D721Med (cell line): Measurements from ENCODE around the gene GRAP2.

ENCODE experiments used
- DNase-seq: peaks from one replicate; pipeline ENCODE4 v3.0.0; 2011; ENCODE audit warnings: low spot score; ENCODE audit not compliant: insufficient read length
- FAIRE-seq: peaks from 2 replicates; lab custom pipeline; 2011; peaks lifted over from hg19 to GRCh38; lab: Jason Lieb, UNC
- TF ChIP-seq, protein P1 (sequence below): IDR thresholded peaks from 2 replicates; pipeline ENCODE4 v1.5.1; 2012; ENCODE audit warnings: mild to moderate bottlenecking, control low read depth; ENCODE audit not compliant: insufficient read depth; ENCODE audit errors: missing control alignments

Gene GRAP2

DNA sequence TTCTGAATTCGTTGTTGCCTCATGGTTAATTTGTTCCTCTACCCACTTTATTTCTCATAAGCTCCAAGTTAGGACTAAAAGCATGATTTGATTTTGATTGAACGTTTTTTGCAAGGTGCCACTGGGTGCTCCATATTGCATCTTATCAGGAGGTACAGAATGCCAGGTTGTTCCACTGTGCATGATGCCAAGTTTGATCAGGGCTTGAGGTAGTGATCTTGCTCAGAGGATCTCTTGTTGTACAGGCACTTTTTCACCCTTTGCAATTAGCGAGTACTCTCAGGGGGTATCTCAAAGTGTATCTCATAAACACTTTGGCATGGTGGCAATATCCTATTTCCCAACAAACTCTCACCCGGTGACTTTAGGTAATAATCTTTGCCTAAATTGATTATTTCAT, 4.0 kb downstream of the GRAP2 start:
- TF ChIP-seq, protein P1, sequence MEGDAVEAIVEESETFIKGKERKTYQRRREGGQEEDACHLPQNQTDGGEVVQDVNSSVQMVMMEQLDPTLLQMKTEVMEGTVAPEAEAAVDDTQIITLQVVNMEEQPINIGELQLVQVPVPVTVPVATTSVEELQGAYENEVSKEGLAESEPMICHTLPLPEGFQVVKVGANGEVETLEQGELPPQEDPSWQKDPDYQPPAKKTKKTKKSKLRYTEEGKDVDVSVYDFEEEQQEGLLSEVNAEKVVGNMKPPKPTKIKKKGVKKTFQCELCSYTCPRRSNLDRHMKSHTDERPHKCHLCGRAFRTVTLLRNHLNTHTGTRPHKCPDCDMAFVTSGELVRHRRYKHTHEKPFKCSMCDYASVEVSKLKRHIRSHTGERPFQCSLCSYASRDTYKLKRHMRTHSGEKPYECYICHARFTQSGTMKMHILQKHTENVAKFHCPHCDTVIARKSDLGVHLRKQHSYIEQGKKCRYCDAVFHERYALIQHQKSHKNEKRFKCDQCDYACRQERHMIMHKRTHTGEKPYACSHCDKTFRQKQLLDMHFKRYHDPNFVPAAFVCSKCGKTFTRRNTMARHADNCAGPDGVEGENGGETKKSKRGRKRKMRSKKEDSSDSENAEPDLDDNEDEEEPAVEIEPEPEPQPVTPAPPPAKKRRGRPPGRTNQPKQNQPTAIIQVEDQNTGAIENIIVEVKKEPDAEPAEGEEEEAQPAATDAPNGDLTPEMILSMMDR: no peak
- no peak for DNase-seq
- no peak for FAIRE-seq

DNA sequence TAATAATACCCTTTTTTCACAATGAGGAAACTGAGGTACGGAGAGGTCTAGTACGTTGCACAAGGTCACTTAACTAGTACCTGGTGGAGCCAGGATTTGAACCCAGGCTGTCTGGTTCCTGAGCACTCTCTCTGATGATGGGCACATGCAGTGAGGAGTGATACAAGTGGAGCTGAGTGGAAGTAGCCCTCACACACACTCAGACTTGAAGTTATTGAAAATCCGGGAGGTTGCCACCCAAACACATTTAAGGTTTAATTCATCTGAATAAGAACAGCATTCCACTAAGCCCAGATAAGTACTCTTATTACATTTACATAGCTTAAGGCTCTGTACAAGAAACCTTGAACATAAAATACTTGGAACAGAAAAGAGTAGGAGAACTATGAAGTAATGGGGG, 4.8 kb downstream of the GRAP2 start:
- DNase-seq: no peak
- FAIRE-seq: no peak
- TF ChIP-seq, protein P1: no peak

DNA sequence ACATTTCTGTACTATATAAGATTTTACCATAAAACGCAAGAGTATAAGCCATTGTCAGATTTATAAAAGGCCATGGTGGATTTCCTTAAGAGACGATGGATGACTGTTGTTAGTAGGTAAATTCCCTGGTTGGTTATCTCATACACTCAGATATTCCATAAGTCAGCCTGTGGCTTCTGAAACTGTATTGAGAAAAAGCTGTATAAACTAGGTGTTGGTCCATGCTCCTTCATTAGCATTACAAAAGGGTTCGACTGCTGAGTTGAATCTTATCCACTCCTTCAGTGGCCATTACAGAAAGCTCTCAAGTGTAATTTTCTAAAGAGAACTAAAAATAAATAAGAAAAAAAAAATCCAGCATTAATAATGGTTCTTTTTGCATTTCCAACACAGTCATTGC, 5.3 kb downstream of the GRAP2 start:
- DNase-seq (no peak), FAIRE-seq (no peak)
- TF ChIP-seq, protein P1: no peak

DNA sequence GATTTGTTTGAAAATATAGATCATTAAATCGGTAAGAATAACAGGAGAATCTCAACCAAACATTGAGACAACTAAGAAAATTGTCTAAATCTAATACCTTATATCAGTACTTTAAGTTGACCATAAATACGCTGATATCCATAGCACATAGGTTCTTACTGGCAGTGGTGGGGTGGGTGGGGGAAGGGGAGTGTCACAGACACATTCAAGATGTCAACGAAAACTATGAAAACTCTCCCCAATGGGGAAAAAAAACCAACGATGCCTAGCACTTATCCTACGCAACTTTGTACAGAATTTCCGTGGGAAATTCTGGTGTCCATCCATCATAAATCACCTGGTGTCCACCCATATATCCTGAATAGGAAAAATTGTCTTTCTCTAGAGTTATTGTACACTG, 6.2 kb downstream of the GRAP2 start:
- DNase-seq: no peak
- TF ChIP-seq, protein P1: no peak
- no peak for FAIRE-seq

DNA sequence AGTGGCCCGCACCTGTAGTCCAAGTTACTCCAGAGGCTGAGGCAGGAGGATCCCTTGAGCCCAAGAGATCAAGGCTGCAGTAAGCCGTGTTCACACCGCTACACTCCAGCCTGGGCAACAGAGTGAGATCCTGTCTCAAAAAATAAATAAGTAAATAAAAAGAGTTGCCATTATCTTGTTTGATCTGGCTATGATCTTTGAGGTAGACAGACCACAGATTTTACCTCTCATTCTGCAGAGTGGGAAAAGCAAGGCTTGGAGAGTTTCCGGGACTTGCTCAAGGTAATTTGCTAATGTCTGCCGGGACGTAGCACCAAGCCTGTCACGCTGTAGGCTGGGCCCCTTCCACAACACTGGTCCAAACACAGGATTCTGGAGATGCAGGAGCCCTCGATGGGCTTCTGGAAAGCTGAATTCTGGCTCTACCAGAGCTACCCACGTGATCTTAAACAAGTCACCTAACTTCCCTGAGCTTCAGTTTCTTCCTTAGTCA, 6.8 kb downstream of the GRAP2 start:
- FAIRE-seq: no peak
- no peak for DNase-seq
- TF ChIP-seq, protein P1: no peak

DNA sequence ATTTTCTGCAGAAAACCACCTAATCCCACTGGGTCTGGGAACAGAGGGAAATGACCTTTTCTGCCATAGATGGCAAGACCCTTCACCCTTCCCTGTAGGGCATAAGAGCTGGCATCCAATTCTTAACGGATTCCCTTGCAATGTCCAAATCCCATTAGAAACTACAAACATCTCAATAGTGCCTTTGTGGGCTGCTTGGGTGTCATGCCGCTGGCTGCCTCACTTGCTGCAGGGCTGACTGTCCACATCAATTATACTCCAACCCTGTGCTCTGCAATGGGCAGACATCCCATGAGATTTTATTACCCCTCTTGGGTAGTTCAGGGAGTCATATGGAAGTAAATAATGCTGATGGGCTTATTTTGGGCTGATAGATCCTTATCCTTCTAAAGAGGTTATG, 7.3 kb downstream of the GRAP2 start:
- TF ChIP-seq, protein P1: no peak
- FAIRE-seq (no peak), DNase-seq (no peak)

DNA sequence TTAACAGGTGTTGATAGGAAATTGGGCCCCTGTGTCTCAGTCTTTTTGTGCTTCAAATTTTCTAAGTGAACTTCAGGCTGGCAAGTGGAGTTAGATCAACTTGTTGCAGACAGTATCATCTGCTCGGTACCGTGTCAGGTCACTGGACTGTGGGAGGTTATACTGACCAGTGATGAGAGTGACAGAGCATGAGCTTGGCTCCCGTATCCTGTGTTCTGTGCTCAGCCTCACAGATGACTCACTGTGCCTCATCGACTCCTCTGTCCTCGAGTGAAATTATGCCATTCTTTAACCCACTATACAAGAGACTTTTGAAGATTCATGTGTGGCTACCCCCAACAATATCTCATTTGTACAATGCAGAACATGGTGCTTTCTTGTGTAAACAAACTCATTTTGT, 7.9 kb downstream of the GRAP2 start:
- no peak for DNase-seq
- no peak for FAIRE-seq
- TF ChIP-seq, protein P1: no peak
